ENCODE data around the gene EEF1B2.
"Not testable (repeated sequence)": the region's sequence is repeated elsewhere in the genome, so short reads cannot be mapped to it uniquely, and the experiment has no call there.

Gene EEF1B2

DNA sequence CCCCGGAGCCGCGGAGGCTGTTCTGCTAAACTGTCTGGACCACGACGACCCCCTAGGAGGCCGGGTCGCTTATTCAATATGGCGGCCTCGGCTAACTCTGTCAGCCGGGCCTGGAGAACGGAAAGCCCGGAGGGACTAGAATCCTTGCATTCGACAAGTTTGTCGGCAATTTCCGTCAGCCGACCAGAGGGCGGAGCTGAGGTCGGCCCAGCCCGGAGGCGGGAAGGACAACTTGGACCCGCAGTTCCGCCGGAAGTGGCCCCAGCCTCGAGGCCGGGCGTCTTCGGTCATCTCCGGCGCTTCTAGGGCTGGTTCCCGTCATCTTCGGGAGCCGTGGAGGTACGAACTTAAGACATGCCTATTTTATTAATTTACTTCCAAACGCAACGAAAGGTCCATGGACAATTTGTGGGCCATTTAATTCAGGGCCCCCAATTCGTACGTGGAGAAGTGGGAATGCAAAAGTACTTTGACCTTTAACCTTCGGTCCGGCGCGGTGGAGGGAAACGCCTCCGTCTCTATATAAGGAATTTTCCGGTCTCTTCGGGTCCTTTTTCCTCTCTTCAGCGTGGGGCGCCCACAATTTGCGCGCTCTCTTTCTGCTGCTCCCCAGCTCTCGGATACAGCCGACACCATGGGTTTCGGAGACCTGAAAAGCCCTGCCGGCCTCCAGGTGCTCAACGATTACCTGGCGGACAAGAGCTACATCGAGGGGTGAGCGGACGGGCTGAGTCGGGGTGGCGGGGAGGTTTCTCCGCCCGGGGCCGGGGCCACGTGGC, at the start of gene EEF1B2, which contains the start of gene NDUFS1:
TSS of gene EEF1B2 (plus strand) at position 550 of the 779 bp plus-strand sequence. CDS start at position 635, 85 bp downstream.
TSS of gene NDUFS1 (minus strand) at position 99 of the 779 bp plus-strand sequence. CDS start 5,766 bp downstream, outside the sequence.
- DNase-seq (ENCODE audit: low read depth), result peak; percentile 98

- DNase-seq (ENCODE audit: low read depth), result peak; percentile 34
Measured at GRCh38 chr2:206112108-206112507, 47.6 kb upstream of the EEF1B2 start.

DNA sequence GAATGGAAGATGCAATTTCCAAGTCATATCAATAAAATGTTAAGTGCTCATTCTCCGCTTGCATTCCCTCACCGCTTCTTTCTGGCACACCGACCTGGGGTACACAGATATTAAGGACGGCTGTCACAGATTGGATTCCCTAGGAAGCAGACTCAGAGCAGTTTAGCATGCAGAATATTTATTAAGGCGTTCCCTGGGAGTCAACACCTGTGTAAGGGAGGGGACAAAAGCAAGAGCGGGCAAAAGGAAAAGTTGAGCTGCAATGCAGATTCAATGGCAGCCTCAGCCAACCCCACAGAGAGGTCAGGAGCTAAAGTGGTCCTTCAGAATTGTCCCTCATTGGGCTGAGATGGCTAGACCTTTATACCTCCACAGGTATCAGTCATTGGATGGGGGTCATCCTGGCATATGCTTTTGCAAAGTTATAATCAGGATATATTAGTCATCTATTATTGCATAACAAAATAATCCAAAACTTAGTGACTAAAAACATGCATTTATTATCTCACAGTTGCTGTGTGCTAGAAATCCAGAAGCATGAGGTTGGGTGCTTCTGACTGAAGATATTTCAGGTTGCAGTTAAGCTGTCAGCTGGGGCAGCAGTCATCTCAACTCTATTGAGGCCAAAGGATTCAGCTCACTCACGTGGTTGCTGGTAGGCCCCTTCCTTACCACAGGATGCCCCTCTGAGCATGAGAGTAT, 46.7 kb upstream of the EEF1B2 start:
- peak; percentile 13 for DNase-seq (ENCODE audit: low read depth)

DNA sequence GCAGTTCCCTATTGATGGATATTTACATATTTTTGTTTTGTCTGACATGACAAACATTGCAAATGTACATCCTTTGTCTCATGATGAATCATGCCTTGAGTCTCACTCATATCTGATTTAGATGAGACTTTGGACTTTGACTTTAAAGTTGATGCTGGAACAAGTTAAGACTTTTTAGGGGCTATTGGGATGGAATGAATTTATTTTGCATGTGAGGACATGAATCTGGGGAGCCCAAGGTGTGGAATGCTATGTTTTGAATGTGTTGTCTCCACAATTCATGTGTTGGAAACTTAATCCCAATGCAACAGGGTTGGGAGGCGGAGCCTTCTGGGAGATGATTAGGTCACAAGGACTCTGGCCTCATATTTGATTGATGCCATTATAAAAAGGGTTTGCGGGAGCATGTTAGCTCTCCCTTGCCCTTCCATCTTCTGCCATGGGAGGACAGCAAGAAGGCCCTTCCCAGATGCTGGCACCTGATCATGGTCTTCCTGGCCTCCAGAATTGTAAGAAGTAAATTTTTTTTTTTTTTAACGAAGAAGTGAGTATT, 44.6 kb upstream of the EEF1B2 start:
- no peak for DNase-seq (ENCODE audit: low read depth)

DNA sequence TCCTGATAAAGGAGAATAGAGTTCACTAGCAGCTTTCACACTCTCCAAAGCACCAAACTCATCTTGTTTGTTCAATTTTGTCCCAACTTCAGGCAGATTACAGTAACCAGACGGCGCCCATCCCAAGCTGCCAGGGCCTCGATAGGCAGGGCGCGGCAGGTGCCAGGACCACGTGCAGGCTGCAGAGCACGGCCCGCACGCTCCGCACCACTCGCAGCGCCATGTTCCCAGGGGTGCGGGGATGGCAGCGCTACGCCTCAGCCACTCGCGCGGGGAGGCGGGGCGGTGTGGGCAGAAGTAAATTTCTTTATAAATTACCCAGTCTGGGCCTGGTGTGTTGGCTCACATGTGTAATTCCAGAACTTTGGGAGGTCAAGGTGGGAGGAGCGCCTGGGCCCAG, 43.4 kb upstream of the EEF1B2 start:
- no peak for DNase-seq (ENCODE audit: low read depth)

GRCh38 chr2:206122569-206122968, 37.1 kb upstream of the EEF1B2 start:
- DNase-seq (ENCODE audit: low read depth), result not testable (repeated sequence)

DNA sequence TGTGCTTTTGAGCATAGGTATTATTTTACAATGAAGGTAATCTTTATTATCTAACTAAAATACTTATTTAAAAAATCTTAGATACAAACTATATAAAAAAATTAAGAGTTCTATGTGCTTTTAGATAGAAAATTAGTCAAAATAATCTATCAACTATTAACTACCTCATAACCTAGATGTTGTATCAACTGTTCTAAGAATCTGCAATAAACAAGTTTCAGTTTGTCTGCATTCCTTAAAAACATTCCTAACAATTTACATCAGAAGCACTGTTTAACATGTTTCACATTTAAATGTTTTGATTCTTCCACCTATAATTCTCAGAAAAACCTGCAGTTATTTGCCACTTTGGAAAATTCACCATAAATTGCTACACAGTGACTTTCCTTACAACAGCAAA, 33.8 kb upstream of the EEF1B2 start:
- DNase-seq (ENCODE audit: low read depth), result no peak

- peak; percentile 4 for DNase-seq (ENCODE audit: low read depth)
Measured at GRCh38 chr2:206127656-206128055, 32.0 kb upstream of the EEF1B2 start.

DNA sequence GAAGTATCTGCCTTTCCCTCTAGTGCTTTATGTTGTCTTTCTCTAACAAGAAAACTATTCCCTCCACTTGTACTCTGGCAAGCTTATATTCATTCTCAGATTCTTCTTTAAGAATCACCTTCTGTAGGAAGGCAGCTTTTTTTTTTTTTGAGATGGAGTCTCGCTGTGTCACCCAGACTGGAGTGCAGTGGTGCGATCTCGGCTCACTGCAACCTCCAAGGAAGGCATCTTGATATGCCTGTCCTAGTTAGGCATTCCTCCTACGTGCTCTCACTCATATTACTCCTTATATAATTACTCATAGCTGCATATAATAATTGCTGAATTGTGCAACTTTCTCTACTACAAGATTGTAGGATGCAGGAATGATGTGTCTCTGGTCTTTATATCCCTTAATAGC, 16.2 kb upstream of the EEF1B2 start:
- DNase-seq (ENCODE audit: low read depth), result no peak

GRCh38 chr2:206144383-206144782, 15.3 kb upstream of the EEF1B2 start:
- DNase-seq (ENCODE audit: low read depth), result no peak

DNA sequence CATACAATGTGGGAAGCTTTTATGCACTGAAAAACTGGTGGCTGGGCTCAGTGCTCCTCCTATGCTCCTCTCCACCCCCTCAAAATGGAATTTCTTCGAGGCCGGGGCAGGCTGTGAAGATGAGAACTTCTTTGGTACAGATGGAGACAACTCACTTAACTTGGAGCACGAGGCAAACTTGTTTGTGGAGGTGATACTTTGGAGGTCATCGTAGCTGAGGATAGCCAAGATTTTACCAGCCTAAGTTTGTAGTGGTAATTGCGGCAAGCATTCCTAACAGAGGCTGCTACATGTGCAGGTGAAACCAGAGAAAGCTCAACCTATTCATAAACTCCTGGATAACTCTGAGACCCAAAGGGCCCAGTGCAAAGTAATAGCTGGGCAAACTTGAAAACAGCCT, 14.0 kb upstream of the EEF1B2 start:
- DNase-seq (ENCODE audit: low read depth), result no peak

- no peak for DNase-seq (ENCODE audit: low read depth)
Measured at GRCh38 chr2:206149330-206149729, 10.4 kb upstream of the EEF1B2 start.

DNA sequence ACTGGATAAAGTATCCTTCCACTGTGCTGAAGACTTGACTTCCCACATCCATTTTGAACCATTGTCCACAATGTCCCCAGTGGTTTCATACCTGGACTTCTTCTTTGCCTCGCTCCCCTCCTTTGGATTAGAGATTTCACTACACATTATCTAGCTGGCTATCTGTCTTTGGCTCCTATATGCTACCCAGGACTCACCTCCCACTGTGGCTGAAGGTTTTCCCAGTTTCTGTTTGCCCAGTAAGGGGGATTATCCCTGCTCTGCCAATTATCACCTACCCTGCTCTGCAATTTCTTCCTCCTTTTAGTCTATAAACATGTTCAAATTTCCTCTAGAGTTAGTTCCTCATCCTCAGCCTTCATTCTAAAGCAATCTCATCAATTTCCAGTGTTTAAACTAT, 9.5 kb upstream of the EEF1B2 start:
- DNase-seq (ENCODE audit: low read depth), result no peak

DNA sequence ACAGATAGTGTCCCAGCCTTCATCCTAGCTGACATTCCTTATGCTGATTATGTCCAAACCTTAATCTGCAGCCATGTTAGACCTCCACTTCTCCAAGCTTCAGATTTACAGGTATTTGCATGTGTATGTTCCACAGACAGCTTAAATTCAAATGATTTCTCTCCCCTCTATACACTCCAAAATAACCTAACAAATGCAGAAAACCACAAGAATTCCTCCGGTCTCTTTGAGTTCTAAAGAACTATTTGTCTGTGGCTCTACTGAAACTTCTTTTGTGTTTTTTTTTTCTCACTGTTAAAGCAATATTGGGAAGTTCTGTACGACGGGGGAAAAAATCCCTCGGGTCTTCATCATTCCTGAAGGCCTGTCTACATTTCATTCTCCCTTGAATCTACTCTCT, 9.1 kb upstream of the EEF1B2 start:
- no peak for DNase-seq (ENCODE audit: low read depth)

DNA sequence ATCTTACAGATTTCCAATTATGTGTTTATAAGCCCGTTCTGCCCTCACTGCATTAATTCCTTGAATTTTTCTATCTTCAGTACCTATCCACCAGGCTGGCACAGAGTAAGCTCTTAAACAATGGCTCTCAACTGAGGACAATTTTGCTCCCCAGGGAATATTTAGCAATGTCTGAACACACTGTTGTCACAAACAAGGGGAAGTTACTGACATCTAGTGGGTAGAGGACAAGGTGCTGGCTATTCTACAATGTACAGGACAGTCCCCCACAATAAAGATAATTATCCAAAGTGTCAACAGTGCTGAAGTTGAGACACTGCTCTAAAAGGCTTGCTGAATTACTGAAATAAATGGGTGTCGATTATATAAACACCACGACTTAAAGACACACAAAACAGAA, 5.5 kb upstream of the EEF1B2 start:
- peak; percentile 9 for DNase-seq (ENCODE audit: low read depth)

GRCh38 chr2:206157014-206157413, 2.7 kb upstream of the EEF1B2 start:
- not testable (repeated sequence) for DNase-seq (ENCODE audit: low read depth)

DNA sequence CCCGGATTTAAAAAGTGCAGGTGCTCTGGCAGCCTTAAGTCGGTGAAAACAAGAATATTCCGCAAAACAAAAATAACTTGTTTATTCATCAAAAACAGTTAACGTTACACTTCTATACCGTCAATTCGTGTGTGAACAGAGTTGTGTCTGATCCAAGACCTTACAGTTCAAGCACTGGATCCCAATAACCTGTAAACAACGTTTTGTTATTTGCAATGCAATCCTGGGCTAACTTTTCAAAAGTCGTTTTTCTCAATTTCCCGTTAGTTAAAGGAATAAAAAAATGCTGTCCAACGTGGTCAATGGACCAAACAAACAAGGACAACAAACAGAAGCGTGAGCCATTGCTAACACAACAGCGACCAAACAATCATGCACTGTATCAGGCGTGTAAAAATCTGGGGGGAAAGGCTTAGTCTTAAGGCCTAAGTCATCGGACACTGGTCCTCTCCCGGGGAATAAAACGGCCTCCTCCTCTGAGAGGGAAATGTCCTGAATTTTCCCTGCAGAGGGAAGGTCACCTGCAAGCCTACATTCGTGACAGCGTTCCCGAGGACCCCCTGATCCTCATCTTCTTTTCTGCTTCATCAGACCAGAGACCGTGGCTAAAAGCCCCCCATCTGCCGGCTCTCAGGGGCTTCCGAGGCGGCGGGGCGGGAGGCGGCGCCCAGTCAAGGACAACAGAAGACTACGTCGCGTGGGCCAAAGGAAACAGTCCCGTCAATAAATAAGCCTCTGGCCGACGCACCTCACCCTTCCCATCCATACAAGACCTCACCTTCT, 941 bp upstream of the EEF1B2 start:
- peak; percentile 48 for DNase-seq (ENCODE audit: low read depth)

DNA sequence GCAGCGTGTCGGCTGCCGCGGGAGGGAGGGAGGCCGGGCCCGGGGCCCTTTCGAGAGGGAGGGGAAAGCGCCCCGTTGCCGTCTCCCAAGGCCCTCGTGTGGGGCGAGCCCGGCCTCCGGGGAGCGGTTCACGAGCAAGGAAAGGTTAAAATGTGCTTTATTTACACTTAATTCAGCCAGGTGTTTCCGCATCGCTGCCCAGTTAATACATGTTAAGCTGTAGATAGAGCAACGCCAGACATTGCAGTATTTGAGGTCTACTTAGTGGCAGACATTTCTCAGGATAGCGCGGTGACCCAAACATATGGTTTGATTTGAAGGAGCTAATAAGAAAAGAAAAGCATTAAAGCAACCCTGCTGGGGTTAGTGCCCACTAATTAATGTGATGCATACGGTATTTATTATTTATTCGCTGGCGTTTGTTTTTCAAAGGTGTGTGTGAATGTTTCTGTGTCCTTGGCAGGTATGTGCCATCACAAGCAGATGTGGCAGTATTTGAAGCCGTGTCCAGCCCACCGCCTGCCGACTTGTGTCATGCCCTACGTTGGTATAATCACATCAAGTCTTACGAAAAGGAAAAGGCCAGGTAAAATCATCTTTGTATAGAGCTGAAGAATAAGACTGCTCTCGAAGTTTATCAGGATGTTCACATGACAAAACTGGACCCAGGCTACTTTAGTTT, 571 bp downstream of the EEF1B2 start:
- DNase-seq (ENCODE audit: low read depth), result no peak

GRCh38 chr2:206160807-206161179, 1.1 kb downstream of the EEF1B2 start:
- no peak for DNase-seq (ENCODE audit: low read depth)

DNA sequence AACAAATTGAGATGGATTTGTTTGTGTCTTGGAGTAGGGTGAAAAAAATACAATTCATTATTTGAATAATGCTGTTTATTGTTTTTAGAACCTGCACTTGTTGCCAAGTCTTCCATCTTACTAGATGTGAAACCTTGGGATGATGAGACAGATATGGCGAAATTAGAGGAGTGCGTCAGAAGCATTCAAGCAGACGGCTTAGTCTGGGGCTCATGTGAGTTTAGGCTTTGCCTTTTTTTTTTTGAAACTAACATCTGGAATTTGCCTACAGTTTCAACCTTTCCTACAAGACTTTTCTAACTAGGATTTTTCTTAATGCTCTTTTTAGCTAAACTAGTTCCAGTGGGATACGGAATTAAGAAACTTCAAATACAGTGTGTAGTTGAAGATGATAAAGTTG, 2.7 kb downstream of the EEF1B2 start:
- not testable (repeated sequence) for DNase-seq (ENCODE audit: low read depth)

GRCh38 chr2:206163251-206163880, 3.7 kb downstream of the EEF1B2 start:
- DNase-seq (ENCODE audit: low read depth), result no peak

Data from EH (cell line).